GM13977 (cell line): ENCODE data around the gene F7.

Source experiments
- DNase-seq: peaks from one replicate; pipeline ENCODE4 v3.0.0; 2012; ENCODE audit warnings: low spot score
- in situ Hi-C: fragments of 300-500 bp; cut with MboI; formaldehyde crosslinking; loops from one replicate; pipeline ENCODE4 v1.12.0; 2022; ENCODE audit warnings: low sequenced_read_pairs, low pct_unique_long_range_greater_than_20kb, mixed read lengths, inconsistent platforms; ENCODE audit not compliant: unreplicated experiment
- TF ChIP-seq, protein P1 (sequence below): IDR thresholded peaks from 2 replicates; pipeline ENCODE4 v1.5.1; 2012; ENCODE audit warnings: mild to moderate bottlenecking, control low read depth; ENCODE audit not compliant: insufficient read depth; ENCODE audit errors: extremely low read depth, missing control alignments

Gene F7

DNA sequence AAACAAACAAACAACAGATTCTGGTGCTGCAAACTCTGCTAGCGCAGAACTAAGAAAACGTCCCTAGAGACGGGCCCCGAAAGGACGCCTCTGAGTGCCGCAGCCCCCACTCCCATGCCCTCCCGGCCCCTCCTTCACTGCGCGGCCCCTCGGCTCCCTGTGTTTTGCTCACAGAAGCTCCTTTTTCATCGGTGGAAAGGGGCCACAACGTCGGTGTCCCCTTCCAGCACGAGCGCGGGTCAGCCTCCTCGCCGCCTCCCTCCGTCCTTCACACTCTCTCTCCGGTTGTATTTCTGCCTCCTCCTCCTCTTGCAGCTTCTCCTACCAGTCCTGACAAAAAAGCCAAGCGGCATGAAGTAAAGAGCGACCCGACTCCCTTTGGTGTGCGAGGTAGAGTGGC is 14.8 kb upstream of the F7 start:
- no peak for DNase-seq
- in situ Hi-C loops = no loop called here
- TF ChIP-seq, protein P1, sequence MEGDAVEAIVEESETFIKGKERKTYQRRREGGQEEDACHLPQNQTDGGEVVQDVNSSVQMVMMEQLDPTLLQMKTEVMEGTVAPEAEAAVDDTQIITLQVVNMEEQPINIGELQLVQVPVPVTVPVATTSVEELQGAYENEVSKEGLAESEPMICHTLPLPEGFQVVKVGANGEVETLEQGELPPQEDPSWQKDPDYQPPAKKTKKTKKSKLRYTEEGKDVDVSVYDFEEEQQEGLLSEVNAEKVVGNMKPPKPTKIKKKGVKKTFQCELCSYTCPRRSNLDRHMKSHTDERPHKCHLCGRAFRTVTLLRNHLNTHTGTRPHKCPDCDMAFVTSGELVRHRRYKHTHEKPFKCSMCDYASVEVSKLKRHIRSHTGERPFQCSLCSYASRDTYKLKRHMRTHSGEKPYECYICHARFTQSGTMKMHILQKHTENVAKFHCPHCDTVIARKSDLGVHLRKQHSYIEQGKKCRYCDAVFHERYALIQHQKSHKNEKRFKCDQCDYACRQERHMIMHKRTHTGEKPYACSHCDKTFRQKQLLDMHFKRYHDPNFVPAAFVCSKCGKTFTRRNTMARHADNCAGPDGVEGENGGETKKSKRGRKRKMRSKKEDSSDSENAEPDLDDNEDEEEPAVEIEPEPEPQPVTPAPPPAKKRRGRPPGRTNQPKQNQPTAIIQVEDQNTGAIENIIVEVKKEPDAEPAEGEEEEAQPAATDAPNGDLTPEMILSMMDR = no peak

DNA sequence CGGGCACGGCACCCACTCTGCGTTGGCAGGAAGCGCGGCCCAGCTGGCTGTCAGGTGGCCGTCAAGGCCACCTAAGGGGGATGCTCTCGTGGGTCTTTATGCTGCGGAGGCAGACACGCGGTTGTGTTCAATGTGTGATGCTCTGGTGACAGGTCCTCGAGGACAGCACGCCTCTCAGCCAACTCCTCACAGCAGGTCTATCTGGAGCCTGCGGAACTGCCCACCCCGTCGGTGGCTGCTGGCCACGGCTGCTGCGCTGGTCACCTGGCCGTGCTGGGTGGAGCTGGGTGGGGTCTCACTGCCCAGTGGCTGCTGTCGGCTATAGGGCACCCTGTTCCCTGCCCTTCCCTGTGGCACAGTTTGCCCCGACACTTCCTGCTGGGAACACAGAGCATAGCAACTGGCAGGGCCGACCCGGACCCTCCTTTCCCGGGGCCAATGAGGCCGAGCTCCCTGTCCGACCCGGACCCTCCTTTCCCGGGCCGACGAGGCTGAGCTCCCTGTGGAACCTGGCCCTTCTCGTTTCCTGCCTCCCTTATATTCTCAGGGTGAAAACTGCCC is 14.3 kb upstream of the F7 start:
- DNase-seq = no peak
- TF ChIP-seq, protein P1 = no peak
- in situ Hi-C loops = no loop called here

DNA sequence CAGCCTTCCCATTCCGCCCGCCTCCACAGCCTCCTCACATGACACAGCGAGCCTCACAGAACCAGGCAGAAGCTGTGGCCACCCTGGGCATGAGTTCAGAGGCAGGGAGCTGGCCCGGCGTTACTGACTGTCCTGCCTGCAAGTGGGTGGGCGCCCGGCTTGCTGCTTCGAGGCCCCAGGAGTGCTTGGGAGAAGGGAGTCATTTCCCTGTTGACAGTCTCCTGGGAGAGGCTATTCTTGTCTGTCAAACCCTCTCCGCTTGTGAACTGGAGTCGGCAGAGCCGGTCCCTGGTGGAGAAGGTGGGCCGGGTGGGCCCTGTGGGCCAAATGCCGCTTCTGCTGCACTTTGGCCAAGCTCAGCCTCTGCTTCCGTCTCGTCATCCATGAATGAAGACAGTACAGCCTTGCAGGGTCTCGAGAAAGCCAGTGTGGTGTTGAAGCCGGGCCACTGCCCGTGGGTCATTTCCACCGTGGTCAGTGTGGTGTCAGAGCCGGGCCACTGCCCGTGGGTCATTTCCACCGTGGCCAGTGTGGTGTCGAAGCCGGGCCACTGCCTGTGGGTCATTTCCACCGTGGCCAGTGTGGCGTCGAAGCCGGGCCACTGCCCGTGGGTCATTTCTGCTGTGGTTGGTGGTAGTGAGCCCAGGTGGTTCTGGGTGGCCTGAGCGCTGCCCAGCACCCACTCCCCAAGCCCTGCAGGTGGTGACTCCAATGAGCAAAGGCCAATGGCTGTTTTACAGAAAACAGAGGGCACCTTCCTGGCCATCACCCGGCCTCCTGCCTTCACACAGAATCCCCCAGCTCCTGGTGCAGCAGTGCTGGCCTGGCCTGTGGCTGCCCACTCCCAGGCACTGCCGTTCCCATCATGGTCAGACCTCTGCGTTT is 13.5 kb upstream of the F7 start:
- TF ChIP-seq, protein P1 = no peak
- DNase-seq = no peak
- in situ Hi-C loops = no loop called here

DNA sequence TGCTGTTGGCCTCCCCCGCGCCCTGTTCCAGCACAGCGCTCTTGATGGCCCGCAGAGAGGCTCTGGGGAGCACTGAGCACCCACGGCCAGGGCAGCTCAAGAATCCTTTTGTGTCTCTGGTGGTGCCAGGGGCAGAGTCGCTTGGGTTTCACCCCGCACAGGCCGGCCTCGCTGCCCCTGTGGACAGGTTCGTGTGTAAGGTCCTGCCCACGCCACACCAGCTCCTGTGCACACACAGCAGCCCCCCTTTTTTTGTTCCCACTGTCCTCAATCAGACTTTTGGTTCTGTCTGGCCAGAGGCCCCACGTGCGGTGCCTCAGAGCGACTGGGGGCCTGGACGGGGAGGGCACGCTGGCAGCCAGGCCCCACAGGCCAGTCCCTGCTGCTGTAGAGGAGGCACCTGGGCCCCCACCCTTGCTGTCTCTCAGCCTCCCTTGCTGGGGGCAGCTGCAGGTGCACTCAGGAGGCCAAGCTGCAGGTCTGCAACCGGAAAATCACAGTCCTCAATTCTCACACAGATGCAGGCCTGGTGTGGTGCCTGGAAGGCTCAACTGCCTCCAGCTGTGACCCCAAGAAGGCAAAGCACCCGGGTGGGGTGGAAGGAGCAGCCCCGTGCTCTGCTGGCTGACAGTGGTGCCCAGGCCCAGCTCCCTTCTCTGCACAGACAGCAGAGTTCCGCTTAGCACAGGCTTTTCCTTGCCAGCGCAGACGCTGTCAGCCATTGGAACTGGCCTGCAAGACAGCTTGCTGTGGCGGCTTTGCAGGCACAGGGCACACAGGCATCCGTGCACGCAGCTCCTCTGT is 12.6 kb upstream of the F7 start:
- TF ChIP-seq, protein P1 = no peak
- in situ Hi-C loops = no loop called here
- DNase-seq = no peak

DNA sequence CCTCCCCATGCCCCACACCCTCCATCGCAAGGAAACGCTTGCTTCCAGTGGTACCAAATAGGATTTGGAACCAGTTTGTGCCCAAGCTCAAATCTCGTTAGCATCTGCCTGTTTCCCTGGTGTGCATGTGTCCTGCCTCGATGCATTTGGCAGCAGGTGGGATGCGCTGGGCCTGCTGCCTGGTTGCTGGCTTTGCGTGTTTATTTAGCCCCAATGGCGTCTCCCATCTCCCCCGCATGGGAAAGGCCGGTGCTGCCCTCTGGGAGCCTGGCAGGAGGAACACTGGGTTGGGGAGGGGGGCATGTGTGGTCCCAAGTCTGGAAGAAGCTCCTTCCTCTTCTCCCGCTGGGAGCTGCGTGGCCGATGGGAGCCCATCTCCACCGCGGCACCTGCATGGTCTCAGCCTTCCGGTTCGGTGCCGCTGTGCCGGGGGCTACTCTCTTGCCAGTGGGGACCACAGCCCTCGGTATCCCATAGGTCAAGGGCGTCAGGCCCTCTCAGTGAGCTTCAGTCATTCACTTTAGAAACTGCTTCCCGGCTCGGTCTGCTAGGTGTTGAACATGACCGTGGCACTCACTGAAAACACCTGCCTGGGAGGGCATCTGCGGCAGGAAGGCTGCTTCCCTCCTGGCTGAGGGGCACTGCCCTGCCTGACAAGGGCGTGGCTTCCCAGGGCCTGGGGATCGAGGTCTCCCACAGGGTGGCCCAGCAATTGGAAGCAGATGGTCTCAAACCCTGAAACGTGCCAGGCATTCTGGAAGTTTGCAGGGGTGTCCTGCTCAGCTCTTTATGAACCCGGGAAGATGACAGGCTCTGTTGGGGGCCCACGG is 11.8 kb upstream of the F7 start:
- DNase-seq = no peak
- in situ Hi-C loops = no loop called here
- TF ChIP-seq, protein P1 = no peak

DNA sequence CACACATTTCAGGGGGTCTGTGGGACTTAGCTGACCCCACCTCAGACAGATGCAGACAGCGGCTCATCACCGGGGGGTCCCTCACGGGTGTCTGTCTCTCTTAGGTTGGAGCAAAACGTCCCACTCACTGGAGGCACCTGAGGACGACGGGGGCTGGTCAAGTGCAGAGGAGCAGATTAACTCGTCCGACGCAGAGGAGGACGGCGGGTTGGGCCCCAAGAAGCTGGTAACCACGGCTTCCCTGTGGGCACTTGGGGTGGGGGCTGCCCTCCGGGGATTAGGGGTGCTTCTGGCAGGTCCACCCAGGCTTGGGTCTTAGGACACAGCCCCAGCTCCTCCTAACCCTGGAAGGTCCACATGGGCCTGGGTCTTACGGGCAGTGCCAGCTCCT is 11.2 kb upstream of the F7 start:
- TF ChIP-seq, protein P1 = no peak
- in situ Hi-C loops = no loop called here
- no peak for DNase-seq
